GM21619 (cell line): Measurements from ENCODE around the gene NLRC5.
"Not testable (repeated sequence)": the region's sequence is repeated elsewhere in the genome, so short reads cannot be mapped to it uniquely, and the experiment has no call there.

ENCODE experiments used
- ATAC-seq: cut with Tn5 transposase; IDR thresholded peaks from one replicate; pipeline ENCODE4 v1.9.1; 2021; ENCODE audit not compliant: unreplicated experiment

Gene NLRC5

GRCh38 chr16:56980792-56981724 lies 8.3 kb upstream of the NLRC5 start:
- ATAC-seq = peak; percentile 45

GRCh38 chr16:56981729-56982271 lies 7.6 kb upstream of the NLRC5 start:
- ATAC-seq = no peak

- ATAC-seq = no peak
These were observed 6.7 kb upstream of the NLRC5 start for GRCh38 chr16:56982695-56983094.

GRCh38 chr16:56983211-56983751 lies 6.1 kb upstream of the NLRC5 start:
- ATAC-seq = no peak

- ATAC-seq = no peak
These were observed 4.7 kb upstream of the NLRC5 start for GRCh38 chr16:56984639-56985038.

- ATAC-seq = no peak
These were observed 3.9 kb upstream of the NLRC5 start for GRCh38 chr16:56985288-56985961.

- ATAC-seq = no peak
These were observed 3.4 kb upstream of the NLRC5 start for GRCh38 chr16:56985962-56986360.

GRCh38 chr16:56986361-56986760 lies 3.0 kb upstream of the NLRC5 start:
- ATAC-seq = no peak

GRCh38 chr16:56986908-56987307 lies 2.4 kb upstream of the NLRC5 start:
- not testable (repeated sequence) for ATAC-seq

- no peak for ATAC-seq
These were observed 1.7 kb upstream of the NLRC5 start for GRCh38 chr16:56987692-56988091.

GRCh38 chr16:56988161-56988947 lies 1.0 kb upstream of the NLRC5 start:
- ATAC-seq = no peak

- no peak for ATAC-seq
These were observed 631 bp downstream of the NLRC5 start for GRCh38 chr16:56989988-56990387.

- no peak for ATAC-seq
These were observed 1.3 kb downstream of the NLRC5 start for GRCh38 chr16:56990407-56991286.

GRCh38 chr16:56992431-56992830 lies 3.1 kb downstream of the NLRC5 start:
- not testable (repeated sequence) for ATAC-seq

GRCh38 chr16:56993204-56993603 lies 3.8 kb downstream of the NLRC5 start:
- ATAC-seq = no peak

GRCh38 chr16:56994311-56994710 lies 5.0 kb downstream of the NLRC5 start:
- no peak for ATAC-seq

GRCh38 chr16:56995136-56995805 lies 5.9 kb downstream of the NLRC5 start:
- ATAC-seq = no peak

GRCh38 chr16:56997264-56997663 lies 7.9 kb downstream of the NLRC5 start:
- no peak for ATAC-seq

- no peak for ATAC-seq
These were observed 8.6 kb downstream of the NLRC5 start for GRCh38 chr16:56997931-56998330.
